ENCODE results near the gene LRRC15. TPM values are rescaled to one million over a fixed set of nuclear protein-coding genes. Genes with fewer than 3 reads are reported as not detected.

The LRRC15 gene
- total RNA-seq: 1 to 10 TPM in 1 of 3 donors, under 1 TPM in 2; 0.22 to 1.8 (median 0.29) TPM
- long read RNA-seq, donor 1: 0 reads
- long read RNA-seq, donor 2: 0 reads

- H3K4me3 ChIP-seq: no peak within 1 kb of the TSS
These were observed at the start of gene LRRC15 for GRCh38 chr3:194369522-194370279. Gene LRRC15 (minus strand): TSS chr3:194369743. CDS start chr3:194361043, 8,700 bp downstream.

GRCh38 chr3:194418671-194419070 lies 49.1 kb upstream of the LRRC15 start:
- intact Hi-C loops (cut with DNase I, micrococcal nuclease): no loop called here
- Histone ChIP-seq H3K4me1 (ENCODE audit: low read depth) (peaks cover 2% of the 10 kb centered on the region), H3K4me3 (no peak overlapping the region), H3K9me3 (no peaks in the 10 kb centered on the region), H3K36me3 (ENCODE audit: low read depth) (no peaks in the 10 kb centered on the region)
- DNase-seq: no peak
- no peak for TF ChIP-seq CTCF (IDR thresholded peaks at IDR 0.05)
- ATAC-seq: no peak

More at GRCh38 chr3:194369522-194370279, at the start of gene LRRC15:
- TF ChIP-seq CTCF (IDR thresholded peaks at IDR 0.05): no peak
- peak; percentile 64 for ATAC-seq
- peak in 1 of 3 donors; percentile 14 for DNase-seq
- H3K36me3 ChIP-seq (ENCODE audit: low read depth): no peaks in the 10 kb centered on the region
- H3K9me3 ChIP-seq: no peaks in the 10 kb centered on the region
- no peaks in the 10 kb centered on the region for H3K4me1 ChIP-seq (ENCODE audit: low read depth)
- intact Hi-C loops (cut with DNase I, micrococcal nuclease): no loop called here

- H3K9me3 ChIP-seq: no peaks in the 10 kb centered on the region
- no peak overlapping the region for H3K4me3 ChIP-seq
- no peaks in the 10 kb centered on the region for H3K36me3 ChIP-seq (ENCODE audit: low read depth)
- intact Hi-C loops (cut with DNase I, micrococcal nuclease): no loop called here
- DNase-seq (no peak), ATAC-seq (no peak)
- no peaks in the 10 kb centered on the region for H3K4me1 ChIP-seq (ENCODE audit: low read depth)
- no peak for TF ChIP-seq CTCF (IDR thresholded peaks at IDR 0.05)
These were observed 37.9 kb upstream of the LRRC15 start for GRCh38 chr3:194407423-194407822.

- intact Hi-C loops (cut with DNase I, micrococcal nuclease): loop anchor here (2.0 kb wide), 2 partner anchors 71 to 73 kb away; no protein-coding TSS in a partner anchor
- no peaks in the 10 kb centered on the region for H3K36me3 ChIP-seq (ENCODE audit: low read depth)
These were observed 36.2 kb upstream of the LRRC15 start for GRCh38 chr3:194405766-194406165.

More at GRCh38 chr3:194405766-194406165, 36.2 kb upstream of the LRRC15 start:
- DNase-seq (no peak), ATAC-seq (no peak)
- H3K4me1 ChIP-seq (ENCODE audit: low read depth): no peaks in the 10 kb centered on the region
- H3K4me3 ChIP-seq: no peak overlapping the region
- no peaks in the 10 kb centered on the region for H3K9me3 ChIP-seq
- TF ChIP-seq CTCF (IDR thresholded peaks at IDR 0.05): no peak
